Fibroblast of the aortic adventitia (primary cell): ENCODE results near the gene NFIB. TPM values are rescaled to one million over a fixed set of nuclear protein-coding genes. Genes with fewer than 3 reads are reported as not detected.

Source experiments
- DNase-seq: peaks from one replicate; pipeline ENCODE4 v3.0.0-alpha.2; 2010; ENCODE audit warnings: low read depth
- H3K4me3 ChIP-seq: 2 replicates; pipeline ENCODE4 v1.5.1; 2011; ENCODE audit warnings: low read depth, mild to moderate bottlenecking, control low read depth, low read length, moderate library complexity
- CTCF ChIP-seq: IDR thresholded peaks from 2 replicates; pipeline ENCODE4 v1.5.1; 2011; ENCODE audit warnings: mild to moderate bottlenecking, low read length, control low read depth, inconsistent platforms; ENCODE audit not compliant: insufficient read depth
- total RNA-seq: library from RNA; depleted of rRNA; stranded (reverse); fragments of >200 nt; gene quantifications from 2 replicates; pipeline ENCODE4 v1.2.3, GENCODE V29; 2012; ENCODE audit warnings: low replicate concordance

NFIB gene
- total RNA-seq, 1 donor: 111 TPM

- DNase-seq: no peak
- TF ChIP-seq CTCF: no peak
- no peak overlapping the region for H3K4me3 ChIP-seq
These were observed 101.1 kb downstream of the NFIB start for GRCh38 chr9:14212697-14213420.

- no peak for TF ChIP-seq CTCF
- peak; percentile 53 for DNase-seq
- no peak overlapping the region for H3K4me3 ChIP-seq
These were observed 101.9 kb downstream of the NFIB start for GRCh38 chr9:14212077-14212476.

- TF ChIP-seq CTCF: no peak
- no peak for DNase-seq
- no peak overlapping the region for H3K4me3 ChIP-seq
These were observed 102.4 kb downstream of the NFIB start for GRCh38 chr9:14211564-14211963.

GRCh38 chr9:14210428-14210827 lies 103.5 kb downstream of the NFIB start:
- H3K4me3 ChIP-seq: no peak overlapping the region
- no peak for TF ChIP-seq CTCF
- no peak for DNase-seq

GRCh38 chr9:14209399-14210345 lies 104.3 kb downstream of the NFIB start:
- DNase-seq: no peak
- H3K4me3 ChIP-seq: no peak overlapping the region
- no peak for TF ChIP-seq CTCF

- DNase-seq: no peak
- TF ChIP-seq CTCF: no peak
- H3K4me3 ChIP-seq: no peak overlapping the region
These were observed 106.5 kb downstream of the NFIB start for GRCh38 chr9:14207352-14207995.
